Neutrophil (primary cell): ENCODE results near the gene CEP164.

Experiments used
- H3K27ac ChIP-seq: fragments of 200-600 bp; sonication (generic); 2 replicates; pipeline ENCODE4 v1.5.1; 2016; ENCODE audit warnings: mild to moderate bottlenecking, moderate library complexity
- H3K27me3 ChIP-seq: fragments of 200-600 bp; sonication (generic); 2 replicates; pipeline ENCODE4 v1.6.0; 2016; ENCODE audit warnings: mild to moderate bottlenecking
- H3K36me3 ChIP-seq: fragments of 200-600 bp; sonication (generic); 2 replicates; pipeline ENCODE4 v1.5.1; 2017
- H3K4me1 ChIP-seq, 2 experiments: fragments of 200-600 bp in 1 of 2; sonication (generic) in 1 of 2; 1 replicate in 1 of 2; 2 replicates in 1 of 2; pipeline versions ENCODE4 v1.5.1 to v1.6.1; 2013 to 2016; ENCODE audit warnings: low read depth in 1 of 2, low read length in 1 of 2, mild to moderate bottlenecking in 1 of 2, moderate library complexity in 1 of 2; ENCODE audit not compliant: control insufficient read depth in 1 of 2, insufficient read depth in 1 of 2
- H3K4me3 ChIP-seq, 2 experiments: fragments of 200-600 bp in 1 of 2; sonication (generic) in 1 of 2; 1 replicate in 1 of 2; 2 replicates in 1 of 2; pipeline ENCODE4 v1.5.1; 2013 to 2016; ENCODE audit warnings: low read depth in 1 of 2, low read length in 1 of 2, mild to moderate bottlenecking in 1 of 2, moderate library complexity in 1 of 2
- H3K9me3 ChIP-seq: fragments of 200-600 bp; sonication (generic); 2 replicates; pipeline ENCODE4 v1.5.1; 2016
- TF ChIP-seq, protein P1 (sequence below): fragments of 200-600 bp; sonication (generic); IDR thresholded peaks from 2 replicates; pipeline ENCODE4 v1.5.1; 2016; ENCODE audit warnings: antibody characterized with exemption

The CEP164 gene

DNA sequence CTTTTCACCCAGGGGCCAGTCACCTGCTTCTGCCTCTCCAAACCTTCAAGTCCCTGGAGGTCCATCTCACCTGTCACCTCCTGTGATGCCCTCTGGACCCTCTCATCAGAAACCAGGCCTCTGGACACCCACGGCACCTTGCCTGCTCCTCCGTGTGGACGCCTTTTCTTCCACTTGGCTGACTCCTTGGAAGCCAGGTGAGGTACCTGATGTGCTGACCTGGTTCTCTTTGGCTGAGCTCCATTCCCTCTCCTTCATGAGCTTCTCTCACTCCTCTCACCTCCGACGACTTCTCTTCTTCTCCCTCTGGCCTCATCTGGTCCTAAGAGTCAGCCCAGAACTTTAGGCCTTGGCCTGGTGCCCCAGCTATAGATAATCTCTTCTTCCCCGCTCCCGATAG lies 99.3 kb downstream of the CEP164 start:
- Histone ChIP-seq H3K4me1 (peaks cover 0 to 4% of the 10 kb centered on the region in 2 experiments), H3K4me3 (no peak overlapping the region), H3K27me3 (no peaks in the 10 kb centered on the region), H3K27ac (no peak overlapping the region), H3K9me3 (no peaks in the 10 kb centered on the region), H3K36me3 (no peaks in the 10 kb centered on the region)
- TF ChIP-seq, protein P1, sequence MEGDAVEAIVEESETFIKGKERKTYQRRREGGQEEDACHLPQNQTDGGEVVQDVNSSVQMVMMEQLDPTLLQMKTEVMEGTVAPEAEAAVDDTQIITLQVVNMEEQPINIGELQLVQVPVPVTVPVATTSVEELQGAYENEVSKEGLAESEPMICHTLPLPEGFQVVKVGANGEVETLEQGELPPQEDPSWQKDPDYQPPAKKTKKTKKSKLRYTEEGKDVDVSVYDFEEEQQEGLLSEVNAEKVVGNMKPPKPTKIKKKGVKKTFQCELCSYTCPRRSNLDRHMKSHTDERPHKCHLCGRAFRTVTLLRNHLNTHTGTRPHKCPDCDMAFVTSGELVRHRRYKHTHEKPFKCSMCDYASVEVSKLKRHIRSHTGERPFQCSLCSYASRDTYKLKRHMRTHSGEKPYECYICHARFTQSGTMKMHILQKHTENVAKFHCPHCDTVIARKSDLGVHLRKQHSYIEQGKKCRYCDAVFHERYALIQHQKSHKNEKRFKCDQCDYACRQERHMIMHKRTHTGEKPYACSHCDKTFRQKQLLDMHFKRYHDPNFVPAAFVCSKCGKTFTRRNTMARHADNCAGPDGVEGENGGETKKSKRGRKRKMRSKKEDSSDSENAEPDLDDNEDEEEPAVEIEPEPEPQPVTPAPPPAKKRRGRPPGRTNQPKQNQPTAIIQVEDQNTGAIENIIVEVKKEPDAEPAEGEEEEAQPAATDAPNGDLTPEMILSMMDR = no peak

- H3K9me3 ChIP-seq = no peaks in the 10 kb centered on the region
- H3K36me3 ChIP-seq = no peaks in the 10 kb centered on the region
- H3K27ac ChIP-seq = no peak overlapping the region
- TF ChIP-seq, protein P1 = no peak
- H3K27me3 ChIP-seq = no peaks in the 10 kb centered on the region
- peaks cover 0 to 4% of the 10 kb centered on the region in 2 experiments for H3K4me1 ChIP-seq
- H3K4me3 ChIP-seq = no peak overlapping the region
Measured at GRCh38 chr11:117427356-117427874, 99.8 kb downstream of the CEP164 start.

- no peak overlapping the region for H3K4me3 ChIP-seq
- no peak overlapping the region for H3K27ac ChIP-seq
- H3K4me1 ChIP-seq = peaks cover 0 to 4% of the 10 kb centered on the region in 2 experiments
- H3K9me3 ChIP-seq = no peaks in the 10 kb centered on the region
- H3K36me3 ChIP-seq = no peaks in the 10 kb centered on the region
- H3K27me3 ChIP-seq = peaks cover 6% of the 10 kb centered on the region
- TF ChIP-seq, protein P1 = no peak
Measured at GRCh38 chr11:117428186-117428855, 100.7 kb downstream of the CEP164 start.

GRCh38 chr11:117428856-117429229 lies 101.2 kb downstream of the CEP164 start:
- Histone ChIP-seq H3K4me1 (peaks cover 0 to 4% of the 10 kb centered on the region in 2 experiments), H3K4me3 (no peak overlapping the region), H3K36me3 (no peaks in the 10 kb centered on the region), H3K9me3 (no peaks in the 10 kb centered on the region), H3K27me3 (peaks cover 6% of the 10 kb centered on the region), H3K27ac (no peak overlapping the region)
- TF ChIP-seq, protein P1 = no peak

DNA sequence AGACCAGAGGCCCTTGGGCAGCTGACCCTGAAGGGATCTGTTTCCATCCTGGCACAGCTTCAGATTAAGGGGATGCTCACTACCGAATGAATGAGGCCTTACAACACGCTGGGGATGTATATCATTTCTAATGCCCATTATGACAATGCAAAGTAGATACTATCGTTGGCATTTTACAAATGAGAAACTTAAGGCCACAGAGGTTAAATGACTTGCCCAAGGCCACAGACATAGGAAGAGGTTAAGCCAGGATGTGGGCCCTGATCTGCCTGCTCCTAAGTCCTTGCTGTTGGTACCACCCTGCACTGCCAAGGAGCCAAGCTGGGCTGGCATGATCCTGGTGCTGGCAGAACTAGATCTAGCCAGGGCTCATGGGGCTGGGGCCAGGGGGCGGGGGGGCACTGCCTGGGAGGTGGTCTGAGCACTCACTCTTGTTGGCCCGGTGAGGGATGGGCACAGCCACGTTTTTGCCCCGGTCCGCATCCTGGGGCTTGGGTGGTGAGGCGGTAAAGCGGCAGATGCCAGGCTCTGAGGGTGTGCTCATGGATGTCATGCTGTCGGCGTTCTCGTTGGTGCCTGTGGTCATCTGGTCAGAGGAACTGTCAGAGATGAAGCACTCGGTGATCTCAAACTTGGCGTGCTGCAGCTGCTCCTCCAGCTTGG lies 102.8 kb downstream of the CEP164 start:
- H3K36me3 ChIP-seq = no peaks in the 10 kb centered on the region
- H3K4me1 ChIP-seq = peaks cover 0 to 4% of the 10 kb centered on the region in 2 experiments
- no peaks in the 10 kb centered on the region for H3K9me3 ChIP-seq
- no peak overlapping the region for H3K4me3 ChIP-seq
- peaks cover 15% of the 10 kb centered on the region for H3K27me3 ChIP-seq
- no peak overlapping the region for H3K27ac ChIP-seq
- TF ChIP-seq, protein P1 = no peak
